ENCODE results near the gene ASAP2.

Gene ASAP2

DNA sequence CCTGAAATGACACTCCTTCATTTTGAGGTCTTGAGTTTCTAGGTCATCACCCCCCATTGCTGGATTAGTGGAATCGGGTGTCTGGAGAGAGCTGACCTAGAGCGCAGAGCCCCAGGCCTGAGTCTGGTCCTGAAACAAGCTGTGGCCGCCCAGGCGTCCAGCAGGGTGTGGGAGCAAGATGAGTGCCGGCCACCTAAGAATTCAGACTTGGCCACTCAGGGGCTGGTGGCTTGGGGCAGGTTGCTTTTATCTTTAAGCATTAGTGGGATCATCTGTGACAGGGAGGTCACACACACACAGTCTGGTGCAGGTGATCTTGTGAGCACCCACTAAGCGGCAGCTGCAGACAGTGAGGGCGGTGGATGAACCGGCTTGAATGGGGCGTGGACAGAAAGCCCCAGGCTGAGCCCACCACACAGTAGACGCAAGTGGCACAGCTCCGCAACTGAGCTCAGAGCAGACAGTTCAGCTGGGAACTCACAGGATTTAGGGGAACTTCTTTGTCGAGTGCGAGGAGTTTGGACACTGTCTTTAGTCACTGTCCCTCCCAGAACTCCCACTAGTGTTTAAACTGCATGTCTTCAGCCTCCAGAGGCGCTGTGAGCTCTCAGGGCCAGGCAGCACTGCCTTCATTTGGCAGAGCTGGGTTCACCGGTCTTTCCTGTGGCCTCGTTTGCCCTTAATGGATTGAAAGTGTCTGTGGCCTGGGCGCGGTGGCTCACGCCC, 195.2 kb downstream of the ASAP2 start:
- no peak for TF ChIP-seq CTCF (IDR thresholded peaks at IDR 0.05; ENCODE audit: low read depth, low read length, missing control alignments)
- no peak for DNase-seq (ENCODE audit: low read depth)
- no peak overlapping the region for H3K4me3 ChIP-seq (ENCODE audit: low read depth, low read length)
- in situ Hi-C loops (cut with HindIII; ENCODE audit: low sequenced_read_pairs): no loop called here

GRCh38 chr2:9403924-9404323, 197.3 kb downstream of the ASAP2 start:
- no peak overlapping the region for H3K4me3 ChIP-seq (ENCODE audit: low read depth, low read length)
- TF ChIP-seq CTCF (IDR thresholded peaks at IDR 0.05; ENCODE audit: low read depth, low read length, missing control alignments): no peak
- in situ Hi-C loops (cut with HindIII; ENCODE audit: low sequenced_read_pairs): no loop called here
- DNase-seq (ENCODE audit: low read depth): no peak

- DNase-seq (ENCODE audit: low read depth): no peak
- in situ Hi-C loops (cut with HindIII; ENCODE audit: low sequenced_read_pairs): no loop called here
- H3K4me3 ChIP-seq (ENCODE audit: low read depth, low read length): no peak overlapping the region
- TF ChIP-seq CTCF (IDR thresholded peaks at IDR 0.05; ENCODE audit: low read depth, low read length, missing control alignments): no peak
Observed at GRCh38 chr2:9404451-9404850, 197.8 kb downstream of the ASAP2 start.

GRCh38 chr2:9405636-9406035, 199.0 kb downstream of the ASAP2 start:
- H3K4me3 ChIP-seq (ENCODE audit: low read depth, low read length): no peak overlapping the region
- no peak for TF ChIP-seq CTCF (IDR thresholded peaks at IDR 0.05; ENCODE audit: low read depth, low read length, missing control alignments)
- DNase-seq (ENCODE audit: low read depth): no peak
- in situ Hi-C loops (cut with HindIII; ENCODE audit: low sequenced_read_pairs): no loop called here

DNA sequence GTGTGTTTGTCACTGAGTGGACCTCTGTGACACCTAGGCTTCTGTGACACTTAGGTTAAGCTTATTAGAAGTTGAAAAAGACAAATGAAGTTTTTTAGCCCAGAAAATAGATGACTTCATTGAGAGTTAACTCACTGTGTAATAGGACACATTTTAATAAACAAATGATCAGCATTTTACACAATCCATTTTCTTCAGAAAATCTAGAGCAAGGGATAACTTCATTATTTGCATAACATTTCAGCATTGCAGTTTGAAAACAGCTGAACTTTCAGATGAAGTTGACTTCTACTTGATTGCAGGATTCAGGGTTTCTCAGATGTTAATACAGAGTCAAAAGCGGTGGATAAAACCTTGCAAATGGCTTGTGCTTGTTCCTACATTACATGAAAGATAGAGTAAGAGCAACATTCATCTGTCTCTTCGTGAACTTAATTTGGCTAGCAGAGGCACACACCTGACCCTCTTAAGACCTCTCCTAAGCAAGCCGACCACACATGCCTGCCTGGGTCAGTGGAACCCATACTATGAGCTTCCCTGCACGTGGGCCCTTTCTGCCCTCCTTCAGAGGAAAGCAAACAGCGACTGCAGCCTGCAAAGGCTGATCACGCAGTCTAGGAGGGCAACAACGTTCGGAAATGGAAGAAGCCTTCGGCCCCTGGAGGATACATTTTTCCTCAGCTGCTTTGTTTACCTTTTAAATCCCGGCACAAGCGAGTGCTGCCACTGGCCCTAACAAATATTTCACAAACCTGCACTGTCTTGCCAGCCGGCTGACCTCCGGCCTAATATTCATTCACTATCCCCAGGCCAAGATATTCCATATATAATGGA, 200.1 kb downstream of the ASAP2 start:
- TF ChIP-seq CTCF (IDR thresholded peaks at IDR 0.05; ENCODE audit: low read depth, low read length, missing control alignments): no peak
- in situ Hi-C loops (cut with HindIII; ENCODE audit: low sequenced_read_pairs): no loop called here
- no peak for DNase-seq (ENCODE audit: low read depth)
- no peak overlapping the region for H3K4me3 ChIP-seq (ENCODE audit: low read depth, low read length)

DNA sequence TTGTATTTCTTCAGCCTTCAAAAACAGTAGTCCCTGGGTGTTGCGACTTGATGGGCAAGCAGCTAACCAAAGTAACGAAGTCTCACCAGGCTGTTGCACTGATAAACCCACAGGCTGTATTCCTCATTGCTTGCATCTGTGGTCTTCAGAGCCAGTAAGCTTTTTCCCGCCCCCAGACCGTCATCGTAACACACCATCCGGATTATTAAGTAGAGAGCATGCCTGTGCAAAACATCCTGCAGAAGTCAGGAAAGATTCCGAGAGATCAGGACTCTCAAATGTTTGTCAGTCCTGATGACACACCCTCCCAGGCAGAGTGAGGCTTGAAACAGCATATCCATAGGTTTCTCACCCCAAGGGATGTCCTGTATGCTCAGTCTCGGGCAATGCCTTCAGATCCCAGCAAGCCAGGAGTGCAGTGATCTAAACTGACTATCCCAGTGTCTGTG, 200.8 kb downstream of the ASAP2 start:
- in situ Hi-C loops (cut with HindIII; ENCODE audit: low sequenced_read_pairs): no loop called here
- H3K4me3 ChIP-seq (ENCODE audit: low read depth, low read length): no peak overlapping the region
- DNase-seq (ENCODE audit: low read depth): no peak
- TF ChIP-seq CTCF (IDR thresholded peaks at IDR 0.05; ENCODE audit: low read depth, low read length, missing control alignments): no peak
